Sigmoid colon (tissue), 4 donors: ENCODE results near the gene NRXN2.

Source experiments
- EP300 ChIP-seq, 4 donors: sonication (generic); formaldehyde crosslinking; IDR thresholded peaks; one replicate each; pipeline ENCODE4 v1.6.1; 2017; ENCODE audit warnings: antibody characterized with exemption in 4 of 4
- POLR2A ChIP-seq, 2 donors: fragments of 450-650 bp; IDR thresholded peaks; one replicate each; pipeline ENCODE4 v1.6.1; 2016; ENCODE audit warnings: antibody characterized with exemption in 2 of 2, mild to moderate bottlenecking in 2 of 2, moderate library complexity in 2 of 2
- POLR2AphosphoS5 ChIP-seq, 4 donors: sonication (generic); formaldehyde crosslinking; IDR thresholded peaks; one replicate each; pipeline ENCODE4 v1.6.1; 2017; ENCODE audit warnings: antibody characterized with exemption in 4 of 4
- TF ChIP-seq, protein P1 (sequence below), 4 experiments: fragments of 450-650 bp in 3 of 4; fragments of 200-600 bp in 1 of 4; IDR thresholded peaks; one replicate each; pipeline ENCODE4 v1.5.1; 2016 to 2019; ENCODE audit warnings: antibody characterized with exemption in 4 of 4, mild to moderate bottlenecking in 3 of 4, moderate library complexity in 2 of 4

GRCh38 chr11:64564947-64565889 is 157.8 kb downstream of the NRXN2 start:
- TF ChIP-seq, protein P1, sequence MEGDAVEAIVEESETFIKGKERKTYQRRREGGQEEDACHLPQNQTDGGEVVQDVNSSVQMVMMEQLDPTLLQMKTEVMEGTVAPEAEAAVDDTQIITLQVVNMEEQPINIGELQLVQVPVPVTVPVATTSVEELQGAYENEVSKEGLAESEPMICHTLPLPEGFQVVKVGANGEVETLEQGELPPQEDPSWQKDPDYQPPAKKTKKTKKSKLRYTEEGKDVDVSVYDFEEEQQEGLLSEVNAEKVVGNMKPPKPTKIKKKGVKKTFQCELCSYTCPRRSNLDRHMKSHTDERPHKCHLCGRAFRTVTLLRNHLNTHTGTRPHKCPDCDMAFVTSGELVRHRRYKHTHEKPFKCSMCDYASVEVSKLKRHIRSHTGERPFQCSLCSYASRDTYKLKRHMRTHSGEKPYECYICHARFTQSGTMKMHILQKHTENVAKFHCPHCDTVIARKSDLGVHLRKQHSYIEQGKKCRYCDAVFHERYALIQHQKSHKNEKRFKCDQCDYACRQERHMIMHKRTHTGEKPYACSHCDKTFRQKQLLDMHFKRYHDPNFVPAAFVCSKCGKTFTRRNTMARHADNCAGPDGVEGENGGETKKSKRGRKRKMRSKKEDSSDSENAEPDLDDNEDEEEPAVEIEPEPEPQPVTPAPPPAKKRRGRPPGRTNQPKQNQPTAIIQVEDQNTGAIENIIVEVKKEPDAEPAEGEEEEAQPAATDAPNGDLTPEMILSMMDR (IDR thresholded peaks at IDR 0.05), result no peak
- TF ChIP-seq POLR2A (IDR thresholded peaks at IDR 0.05) (no peak), EP300 (IDR thresholded peaks at IDR 0.05) (no peak), POLR2AphosphoS5 (IDR thresholded peaks at IDR 0.05) (no peak)
